MM.1S (cell line): ENCODE results near the gene MGAT1.

Experiments used
- EZH2phosphoT487 ChIP-seq: fragments of 300-600 bp; sonication (generic); IDR thresholded peaks from 2 replicates; pipeline ENCODE4 v1.6.1; 2018; ENCODE audit warnings: antibody characterized with exemption, low read length
- TF ChIP-seq, protein P1 (sequence below): fragments of 300-600 bp; sonication (generic); IDR thresholded peaks from 2 replicates; pipeline ENCODE4 v1.5.1; 2016; ENCODE audit warnings: antibody characterized with exemption, low read length, mixed read lengths

GRCh38 chr5:180755601-180756000, 47.0 kb downstream of the MGAT1 start:
- TF ChIP-seq, protein P1, sequence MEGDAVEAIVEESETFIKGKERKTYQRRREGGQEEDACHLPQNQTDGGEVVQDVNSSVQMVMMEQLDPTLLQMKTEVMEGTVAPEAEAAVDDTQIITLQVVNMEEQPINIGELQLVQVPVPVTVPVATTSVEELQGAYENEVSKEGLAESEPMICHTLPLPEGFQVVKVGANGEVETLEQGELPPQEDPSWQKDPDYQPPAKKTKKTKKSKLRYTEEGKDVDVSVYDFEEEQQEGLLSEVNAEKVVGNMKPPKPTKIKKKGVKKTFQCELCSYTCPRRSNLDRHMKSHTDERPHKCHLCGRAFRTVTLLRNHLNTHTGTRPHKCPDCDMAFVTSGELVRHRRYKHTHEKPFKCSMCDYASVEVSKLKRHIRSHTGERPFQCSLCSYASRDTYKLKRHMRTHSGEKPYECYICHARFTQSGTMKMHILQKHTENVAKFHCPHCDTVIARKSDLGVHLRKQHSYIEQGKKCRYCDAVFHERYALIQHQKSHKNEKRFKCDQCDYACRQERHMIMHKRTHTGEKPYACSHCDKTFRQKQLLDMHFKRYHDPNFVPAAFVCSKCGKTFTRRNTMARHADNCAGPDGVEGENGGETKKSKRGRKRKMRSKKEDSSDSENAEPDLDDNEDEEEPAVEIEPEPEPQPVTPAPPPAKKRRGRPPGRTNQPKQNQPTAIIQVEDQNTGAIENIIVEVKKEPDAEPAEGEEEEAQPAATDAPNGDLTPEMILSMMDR = no peak
- TF ChIP-seq EZH2phosphoT487 = no peak
